SHP77 treated with DMSO at 0.1 percent for 48 hours (cell line): ENCODE measurements around the gene HOXD4.

Source experiments
- DNase-seq: peaks from one replicate; lab custom pipeline; 2025; lab: John Stamatoyannopoulos, UW

The HOXD4 gene

GRCh38 chr2:176151442-176152287 lies at the start of gene HOXD4:
TSS of gene HOXD4 (plus strand) at chr2:176151550. CDS start at chr2:176151634, 84 bp downstream.
- DNase-seq: no peak

GRCh38 chr2:176101842-176102241 lies 49.5 kb upstream of the HOXD4 start:
- no peak for DNase-seq

- DNase-seq: no peak
Observed at GRCh38 chr2:176102309-176102866, 49.0 kb upstream of the HOXD4 start.

- no peak for DNase-seq
Observed at GRCh38 chr2:176103194-176103593, 48.2 kb upstream of the HOXD4 start.

- DNase-seq: no peak
Observed at GRCh38 chr2:176103742-176104315, 47.5 kb upstream of the HOXD4 start.

GRCh38 chr2:176104316-176105077 lies 46.9 kb upstream of the HOXD4 start:
- DNase-seq: no peak

GRCh38 chr2:176105078-176105729 lies 46.1 kb upstream of the HOXD4 start:
- no peak for DNase-seq

GRCh38 chr2:176105730-176106580 lies 45.4 kb upstream of the HOXD4 start:
- DNase-seq: no peak

GRCh38 chr2:176106581-176107539 lies 44.5 kb upstream of the HOXD4 start, which contains the start of gene HOXD11:
TSS of gene HOXD11 (plus strand) at chr2:176107280. CDS start at chr2:176107356, 76 bp downstream.
- DNase-seq: peak; percentile 41

- DNase-seq: no peak
Observed at GRCh38 chr2:176107731-176108181, 43.6 kb upstream of the HOXD4 start.

- DNase-seq: no peak
Observed at GRCh38 chr2:176109192-176109901, 42.0 kb upstream of the HOXD4 start.

- no peak for DNase-seq
Observed at GRCh38 chr2:176109946-176110345, 41.4 kb upstream of the HOXD4 start.

GRCh38 chr2:176110415-176111308 lies 40.7 kb upstream of the HOXD4 start:
- no peak for DNase-seq

GRCh38 chr2:176111309-176111663 lies 40.1 kb upstream of the HOXD4 start:
- DNase-seq: peak; percentile 42

GRCh38 chr2:176111846-176112374 lies 39.4 kb upstream of the HOXD4 start:
- DNase-seq: no peak

- DNase-seq: no peak
Observed at GRCh38 chr2:176112375-176113302, 38.7 kb upstream of the HOXD4 start.
